Activated effector memory CD4-positive, alpha-beta T cell treated with anti-CD3 and anti-CD28 coated beads, Interleukin-2, amount 50 U/mL, for 16 hours (primary cell): ENCODE data around the gene TOP2A.
A peak's percentile ranks its signal among the peaks of the same experiment; 100 is the strongest.

Experiments used
- DNase-seq: peaks from one replicate; pipeline ENCODE4 v3.0.0-alpha.2; 2020

Gene TOP2A

DNA sequence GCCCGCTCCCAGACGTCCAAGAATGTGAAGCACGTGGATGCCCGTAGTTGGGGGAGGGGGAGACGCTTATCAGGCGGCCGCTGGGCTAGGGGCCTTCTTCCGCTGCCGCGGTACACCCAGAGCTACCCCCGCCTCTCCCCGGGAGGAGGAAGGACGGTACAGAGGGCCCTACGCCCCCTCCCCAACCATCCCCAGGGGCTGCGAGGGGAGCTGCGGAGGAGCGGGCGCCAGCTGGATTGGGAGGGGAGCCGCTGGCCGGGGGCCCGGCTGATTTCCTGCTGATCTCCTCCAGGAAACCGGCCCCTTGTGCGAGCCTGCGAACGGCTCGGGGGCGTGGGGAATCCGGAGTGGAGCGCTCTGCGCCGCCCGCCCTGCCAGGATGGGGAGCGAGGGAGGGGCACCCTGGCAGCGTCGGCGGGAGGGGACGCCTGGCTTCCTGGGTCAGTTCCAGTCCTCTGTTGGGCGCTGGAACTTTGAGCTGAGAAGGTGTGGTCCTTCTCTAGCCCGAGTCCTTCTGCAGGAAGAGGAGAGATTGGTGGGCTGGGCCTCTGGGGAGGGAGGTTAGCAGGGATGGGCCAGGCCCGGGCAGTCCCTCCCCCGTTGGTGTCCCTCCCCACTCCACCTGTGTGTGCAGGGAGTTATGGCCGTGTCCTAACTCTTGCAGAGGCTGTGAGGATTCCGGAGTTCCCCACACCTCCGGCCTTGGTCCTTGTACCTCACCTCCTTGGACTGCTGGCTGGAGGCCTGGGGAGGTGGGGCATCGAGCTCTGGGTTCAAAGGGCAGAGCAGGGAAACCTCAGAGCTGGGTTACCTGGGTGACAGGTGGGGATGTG is 72.3 kb downstream of the TOP2A start:
- peak; percentile 78 for DNase-seq

DNA sequence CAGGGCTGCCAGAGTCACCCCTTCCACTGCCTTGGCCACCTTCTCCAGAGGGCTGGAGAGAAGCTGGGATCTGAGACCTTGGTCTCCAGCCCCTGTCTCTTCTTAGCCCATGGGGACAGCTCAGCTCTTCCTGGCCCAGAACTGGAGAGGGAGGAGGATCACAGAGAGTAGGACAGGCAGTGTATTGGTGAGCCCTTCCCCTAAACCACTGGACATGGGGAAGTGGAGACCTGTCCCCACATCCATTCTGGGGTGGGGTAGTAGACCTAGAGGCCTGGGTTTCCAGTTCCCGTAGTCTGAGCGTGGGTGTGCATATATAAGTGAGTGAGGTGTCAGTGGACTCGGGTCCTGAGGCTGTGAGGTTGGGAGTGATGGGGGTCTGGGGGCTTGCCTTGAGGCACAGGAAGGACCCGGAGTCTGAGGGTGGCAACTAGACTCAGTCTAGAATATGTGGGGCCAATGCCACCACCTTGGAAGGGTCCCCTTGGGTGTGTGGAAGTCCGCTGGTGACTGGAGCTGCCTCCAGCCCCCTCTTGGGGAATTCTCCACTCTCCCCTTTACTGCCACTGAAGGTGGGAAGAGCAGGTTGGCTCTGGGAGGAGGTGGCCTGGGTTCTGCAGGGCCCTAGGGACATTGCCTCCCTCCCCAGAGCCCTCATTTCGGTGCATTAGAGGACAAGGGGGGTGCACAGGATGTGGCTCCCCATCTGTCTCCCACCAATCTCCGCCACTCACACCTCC is 73.1 kb downstream of the TOP2A start:
- no peak for DNase-seq

DNA sequence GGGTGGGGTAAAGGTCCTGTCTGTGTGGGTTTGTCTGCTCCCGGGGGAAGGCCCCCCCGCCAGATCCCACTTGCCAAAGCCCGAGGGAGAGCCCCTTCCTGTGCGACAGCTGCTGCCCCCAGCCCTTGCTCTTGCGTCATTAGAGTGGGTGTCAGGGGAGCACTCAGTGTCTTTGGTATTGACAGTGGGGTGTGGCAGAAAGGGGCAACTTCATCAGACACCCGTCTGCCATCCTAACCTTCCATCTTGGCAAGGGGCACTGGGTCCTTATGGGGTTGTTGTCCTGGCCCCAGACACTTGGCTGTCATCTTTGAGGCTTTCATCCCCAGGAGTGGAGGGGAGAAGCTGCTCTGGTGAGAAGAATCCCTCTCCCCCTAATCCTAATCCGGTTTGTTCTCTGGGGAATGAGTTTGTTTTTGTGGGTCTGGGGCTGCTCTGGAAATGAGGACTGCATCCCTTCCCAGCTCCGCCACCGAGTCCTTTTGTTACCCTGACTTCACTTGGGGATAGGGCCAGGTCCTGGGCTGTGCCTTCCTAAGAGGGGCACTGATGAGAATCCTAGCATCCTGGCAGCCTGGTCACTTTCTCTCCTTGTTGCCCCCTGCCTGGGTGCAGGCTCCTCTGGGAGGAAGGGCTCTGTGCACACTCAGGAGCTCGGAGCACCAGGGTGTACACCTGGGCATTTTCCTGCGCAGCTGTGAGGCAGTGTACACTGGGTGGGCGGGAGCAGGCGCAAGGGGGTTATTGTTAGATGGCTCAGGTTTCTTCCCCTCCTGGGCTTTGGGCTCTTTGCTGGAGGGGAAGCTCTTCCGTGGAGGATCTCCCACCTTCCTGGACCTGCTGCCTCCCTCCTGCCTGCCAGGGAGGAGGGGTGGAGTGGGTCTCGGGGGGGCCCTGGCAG is 74.2 kb downstream of the TOP2A start:
- DNase-seq = no peak

DNA sequence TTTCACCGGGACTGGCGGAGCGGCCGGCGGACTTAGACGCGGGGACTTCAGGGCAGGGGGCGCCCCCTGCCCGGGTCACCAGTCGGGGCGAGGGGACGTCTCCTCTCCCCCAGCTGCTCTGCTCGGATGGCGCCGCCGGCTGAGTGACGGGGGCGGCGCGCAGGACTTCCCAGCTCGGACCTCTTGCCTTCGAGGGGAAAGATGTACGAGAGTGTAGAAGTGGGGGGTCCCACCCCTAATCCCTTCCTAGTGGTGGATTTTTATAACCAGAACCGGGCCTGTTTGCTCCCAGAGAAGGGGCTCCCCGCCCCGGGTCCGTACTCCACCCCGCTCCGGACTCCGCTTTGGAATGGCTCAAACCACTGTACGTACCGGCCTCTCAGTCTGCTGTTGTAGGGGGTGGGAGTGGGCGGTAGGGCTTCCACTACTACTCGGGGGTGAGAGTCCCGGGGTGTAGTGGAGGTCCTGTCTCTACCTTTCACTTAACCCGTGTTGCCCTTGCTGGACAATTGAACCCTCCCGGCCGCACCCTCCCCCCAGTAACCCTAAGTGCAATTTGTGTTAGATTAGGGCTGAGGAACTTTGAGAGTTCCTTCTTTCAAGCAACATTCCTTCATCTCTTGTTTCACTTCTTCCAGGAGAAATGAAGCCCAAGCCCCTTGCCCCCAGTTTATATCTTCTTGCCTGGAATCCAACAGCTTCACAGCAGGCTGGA is 75.0 kb downstream of the TOP2A start:
- no peak for DNase-seq

DNA sequence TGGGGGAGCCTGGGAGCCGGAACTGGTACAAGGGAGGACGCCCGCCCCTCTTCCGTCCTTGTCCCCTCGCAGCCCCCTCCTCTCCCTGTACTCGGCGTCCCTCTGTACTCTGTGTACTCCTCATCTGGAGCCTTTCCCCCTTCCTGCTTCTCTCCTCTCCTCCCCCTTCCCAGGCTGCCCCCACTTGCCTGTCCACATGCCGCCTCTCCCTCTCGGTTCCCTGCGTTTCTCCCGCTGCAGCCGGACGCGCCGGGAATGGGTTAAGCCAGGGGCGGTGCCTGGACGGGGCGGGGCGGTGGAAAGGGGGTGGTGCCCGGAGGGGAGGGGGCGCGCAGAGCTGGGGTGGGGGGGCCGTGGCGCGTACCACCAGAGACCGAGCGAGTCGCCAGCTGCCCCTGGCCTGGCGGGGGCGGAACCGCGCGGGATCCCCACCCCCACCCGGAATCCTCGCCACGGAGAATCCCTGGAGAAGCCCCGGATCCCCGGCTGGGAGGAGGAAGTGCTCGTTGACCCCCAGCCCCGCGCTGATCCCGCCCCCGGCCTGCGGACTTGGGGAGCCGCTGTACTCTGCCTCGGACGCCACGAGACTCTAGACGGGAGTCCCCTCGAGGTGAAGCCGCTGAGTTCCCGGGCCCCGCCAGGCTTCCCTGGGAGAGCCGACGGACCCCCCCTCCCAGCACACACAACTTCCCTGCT is 75.7 kb downstream of the TOP2A start:
- DNase-seq = peak; percentile 71

DNA sequence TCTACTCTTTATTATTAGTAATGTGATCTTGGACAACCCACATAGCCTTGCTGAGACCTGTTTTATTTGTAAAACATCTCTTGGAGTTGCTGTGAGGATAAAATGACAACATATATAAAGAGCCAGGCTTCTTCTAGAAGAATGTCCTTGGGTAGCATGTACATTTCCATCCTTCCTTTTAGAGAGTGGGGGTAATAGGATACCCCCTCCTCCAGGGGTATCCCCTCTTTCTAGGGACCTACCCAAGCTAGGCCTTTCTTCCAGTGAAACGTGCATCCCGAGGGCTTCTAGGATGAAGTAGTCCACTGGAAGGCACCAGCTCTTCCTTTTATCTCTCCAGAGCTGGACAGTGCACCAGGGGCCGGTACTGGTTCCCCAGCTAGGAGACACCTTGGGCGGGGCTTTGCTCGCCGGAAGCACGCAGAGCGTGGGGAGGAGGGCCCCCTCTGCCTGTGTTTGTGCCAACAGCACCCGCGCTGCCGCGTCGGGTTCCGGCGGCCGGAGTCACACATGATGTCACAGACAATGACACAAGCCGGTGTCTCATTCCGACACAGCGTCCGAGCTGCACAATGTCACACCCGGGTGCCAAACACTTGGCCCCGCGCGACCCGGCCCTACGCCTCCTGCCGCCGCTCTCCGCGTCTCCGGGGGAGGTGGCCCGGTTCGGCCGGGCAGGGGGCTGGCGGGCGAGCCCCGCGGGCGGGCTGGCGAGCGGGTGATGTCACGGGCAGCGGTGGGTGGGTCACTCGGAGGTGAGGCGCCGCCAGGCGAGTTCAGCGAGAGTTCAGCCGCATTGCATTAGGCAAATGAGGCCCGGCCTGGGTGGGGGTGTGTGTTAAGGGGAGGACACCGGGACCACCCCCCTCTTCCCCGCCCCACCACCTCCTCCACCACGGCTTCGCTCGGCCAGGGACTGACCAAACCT is 76.6 kb downstream of the TOP2A start:
- peak; percentile 94 for DNase-seq

DNA sequence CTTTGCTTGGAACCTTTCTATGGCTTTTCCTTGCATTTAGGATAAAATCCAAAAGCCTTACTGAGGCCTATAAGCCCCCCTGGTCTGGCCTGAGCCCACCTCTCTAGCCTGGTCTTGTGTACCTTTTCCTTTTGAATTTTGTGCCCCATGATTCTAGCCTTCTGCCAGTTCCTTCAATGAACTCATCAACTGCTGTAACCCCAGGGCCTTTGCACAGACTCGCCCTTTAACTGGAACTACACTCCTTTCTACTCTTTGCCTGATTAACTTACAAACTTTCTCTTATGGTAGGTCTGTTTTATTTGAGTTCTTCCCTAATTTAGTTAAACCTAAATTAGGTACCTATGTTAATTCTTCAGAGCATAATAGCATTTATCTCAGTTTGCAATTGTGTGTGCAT is 77.4 kb downstream of the TOP2A start:
- DNase-seq = no peak

DNA sequence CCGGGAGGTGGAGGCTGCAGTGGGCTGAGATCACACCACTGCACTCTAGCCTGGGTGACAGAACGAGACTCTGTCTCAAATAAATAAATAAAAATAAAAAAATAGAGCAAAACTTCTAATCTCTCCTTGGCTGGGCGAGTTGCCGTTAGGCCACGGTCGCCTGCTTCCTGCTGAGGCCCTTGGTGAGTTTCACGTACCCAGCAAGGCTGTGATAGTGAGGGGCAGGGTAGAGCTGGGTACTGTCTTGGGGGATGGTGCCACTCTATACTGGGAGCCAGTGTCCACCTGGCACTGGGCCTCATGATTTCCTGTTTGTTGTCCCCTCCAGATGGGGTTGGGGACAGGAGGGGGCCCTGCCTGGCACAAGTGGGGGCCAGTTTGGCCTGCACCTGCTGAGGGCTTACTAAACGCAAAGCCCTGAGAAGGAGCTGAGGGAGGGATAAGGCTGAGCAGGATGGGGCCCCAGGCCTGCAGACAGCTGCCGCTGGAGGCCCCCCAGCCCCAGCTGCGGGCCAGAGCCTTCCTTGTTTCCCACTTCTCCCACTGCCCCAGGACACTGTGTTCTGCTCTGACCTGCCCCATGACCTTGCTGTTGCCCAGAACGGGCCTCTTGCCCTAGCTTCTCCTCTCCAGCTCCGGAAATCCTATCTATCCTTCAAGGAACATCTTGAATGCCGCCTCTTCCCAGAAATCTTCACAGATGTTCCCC is 78.6 kb downstream of the TOP2A start:
- DNase-seq = no peak
